ENCODE measurements around the gene CYP4Z1. TPM values are rescaled to one million over a fixed set of nuclear protein-coding genes. Genes with fewer than 3 reads are reported as not detected.
"Not testable (repeated sequence)": the region's sequence is repeated elsewhere in the genome, so short reads cannot be mapped to it uniquely, and the experiment has no call there.

Gene CYP4Z1
- total RNA-seq, 3 donors from 2014 or later = 16.2 to 26.5 (median 19.2) TPM

DNA sequence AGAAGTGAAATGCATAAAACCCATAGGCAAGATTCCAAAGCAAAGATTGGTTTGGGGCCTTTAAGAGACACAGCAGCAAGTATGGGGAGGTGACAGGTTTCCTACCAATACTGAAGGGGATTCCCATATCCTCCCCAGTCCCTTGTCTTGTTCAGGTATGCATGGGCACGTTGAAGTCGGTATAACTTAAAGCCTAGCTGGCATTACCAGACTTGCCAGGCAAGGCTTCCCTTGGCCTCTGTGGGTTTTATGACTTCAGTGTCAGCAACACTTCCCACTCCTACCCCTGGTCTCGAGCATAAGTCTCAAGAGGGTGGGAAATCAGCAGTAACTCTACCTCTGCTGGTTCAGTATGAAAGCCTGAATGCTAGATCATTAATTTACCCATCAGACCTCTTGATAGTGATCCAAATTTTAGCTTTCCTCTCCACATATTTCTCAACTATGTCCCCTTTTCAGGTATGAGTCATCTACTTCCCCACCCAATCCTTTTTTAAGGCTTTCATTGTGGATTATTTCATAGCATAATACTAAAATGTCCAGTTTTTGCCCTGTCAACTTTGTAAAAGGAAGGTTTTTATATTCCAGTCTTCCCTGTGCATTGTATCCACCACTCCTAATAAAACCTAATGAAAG is 36.7 kb upstream of the CYP4Z1 start:
- no peak for DNase-seq (ENCODE audit: low spot score in 2 of 2)
- H3K4me1 ChIP-seq = peaks cover 0 to 11% of the 10 kb centered on the region in 2 donors
- H3K36me3 ChIP-seq = no peaks in the 10 kb centered on the region
- peak overlapping the region in 1 of 2 donors; percentile 64 for H3K27ac ChIP-seq
- no peaks in the 10 kb centered on the region for H3K27me3 ChIP-seq
- no peak overlapping the region for H3K4me3 ChIP-seq
- TF ChIP-seq, protein P1, sequence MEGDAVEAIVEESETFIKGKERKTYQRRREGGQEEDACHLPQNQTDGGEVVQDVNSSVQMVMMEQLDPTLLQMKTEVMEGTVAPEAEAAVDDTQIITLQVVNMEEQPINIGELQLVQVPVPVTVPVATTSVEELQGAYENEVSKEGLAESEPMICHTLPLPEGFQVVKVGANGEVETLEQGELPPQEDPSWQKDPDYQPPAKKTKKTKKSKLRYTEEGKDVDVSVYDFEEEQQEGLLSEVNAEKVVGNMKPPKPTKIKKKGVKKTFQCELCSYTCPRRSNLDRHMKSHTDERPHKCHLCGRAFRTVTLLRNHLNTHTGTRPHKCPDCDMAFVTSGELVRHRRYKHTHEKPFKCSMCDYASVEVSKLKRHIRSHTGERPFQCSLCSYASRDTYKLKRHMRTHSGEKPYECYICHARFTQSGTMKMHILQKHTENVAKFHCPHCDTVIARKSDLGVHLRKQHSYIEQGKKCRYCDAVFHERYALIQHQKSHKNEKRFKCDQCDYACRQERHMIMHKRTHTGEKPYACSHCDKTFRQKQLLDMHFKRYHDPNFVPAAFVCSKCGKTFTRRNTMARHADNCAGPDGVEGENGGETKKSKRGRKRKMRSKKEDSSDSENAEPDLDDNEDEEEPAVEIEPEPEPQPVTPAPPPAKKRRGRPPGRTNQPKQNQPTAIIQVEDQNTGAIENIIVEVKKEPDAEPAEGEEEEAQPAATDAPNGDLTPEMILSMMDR (IDR thresholded peaks at IDR 0.05) = no peak
- no peak for TF ChIP-seq POLR2A (IDR thresholded peaks at IDR 0.05)
- TF ChIP-seq POLR2AphosphoS5 (IDR thresholded peaks at IDR 0.05) = no peak
- intact Hi-C loops (cut with DNase I; ENCODE audit: low total_unique reads) = no loop called here
- no peaks in the 10 kb centered on the region for H3K9me3 ChIP-seq

DNA sequence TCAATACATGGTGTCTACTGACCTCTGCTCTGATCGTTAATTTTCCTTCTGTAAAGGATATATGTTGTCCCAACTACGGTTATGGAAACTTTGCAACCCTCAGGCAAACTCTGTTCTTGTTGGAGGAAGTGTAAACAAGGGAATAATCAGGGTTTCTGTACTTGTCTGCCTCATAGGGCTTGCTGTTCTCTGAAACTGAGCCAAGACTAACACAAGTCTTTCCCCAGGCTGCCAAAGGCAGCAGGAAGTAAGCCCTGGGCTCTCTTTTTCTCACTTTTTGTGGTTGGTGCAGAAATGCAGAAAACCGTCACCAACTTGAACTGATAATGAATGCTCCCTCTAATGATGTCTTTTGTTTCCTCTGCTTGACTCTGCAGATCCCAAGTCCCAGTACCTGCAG is 36.0 kb upstream of the CYP4Z1 start:
- Histone ChIP-seq H3K36me3 (no peaks in the 10 kb centered on the region), H3K9me3 (no peaks in the 10 kb centered on the region), H3K4me3 (no peak overlapping the region), H3K4me1 (peaks cover 0 to 11% of the 10 kb centered on the region in 2 donors), H3K27ac (peak overlapping the region in 1 of 2 donors; percentile 64), H3K27me3 (no peaks in the 10 kb centered on the region)
- DNase-seq (ENCODE audit: low spot score in 2 of 2) = peak in 1 of 2 donors; percentile 39
- intact Hi-C loops (cut with DNase I; ENCODE audit: low total_unique reads) = no loop called here
- TF ChIP-seq, protein P1 (IDR thresholded peaks at IDR 0.05) = no peak
- TF ChIP-seq POLR2AphosphoS5 (IDR thresholded peaks at IDR 0.05) = no peak
- no peak for TF ChIP-seq POLR2A (IDR thresholded peaks at IDR 0.05)

DNA sequence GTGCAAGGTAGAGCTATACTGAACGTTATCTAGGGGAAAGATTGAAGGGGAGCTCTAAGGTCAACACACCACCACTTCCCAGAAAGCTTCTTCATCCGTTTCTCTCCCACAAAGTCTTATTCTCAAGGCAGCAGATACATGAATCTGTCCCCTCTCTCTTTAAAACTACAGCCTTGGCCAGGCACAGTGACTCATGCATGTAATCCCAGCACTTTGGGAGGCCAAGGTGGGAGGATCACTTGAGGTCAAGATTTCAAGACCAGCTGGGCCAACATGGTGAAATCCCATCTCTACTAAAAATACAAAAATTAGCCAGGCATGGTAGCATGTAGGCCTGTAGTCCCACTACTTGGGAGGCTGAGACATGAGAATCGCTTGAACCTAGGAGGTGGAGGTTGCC is 35.4 kb upstream of the CYP4Z1 start:
- peak overlapping the region in 1 of 2 donors; percentile 3 for H3K27ac ChIP-seq
- TF ChIP-seq POLR2AphosphoS5 (IDR thresholded peaks at IDR 0.05) (no peak), POLR2A (IDR thresholded peaks at IDR 0.05) (no peak)
- TF ChIP-seq, protein P1 (IDR thresholded peaks at IDR 0.05) = no peak

DNA sequence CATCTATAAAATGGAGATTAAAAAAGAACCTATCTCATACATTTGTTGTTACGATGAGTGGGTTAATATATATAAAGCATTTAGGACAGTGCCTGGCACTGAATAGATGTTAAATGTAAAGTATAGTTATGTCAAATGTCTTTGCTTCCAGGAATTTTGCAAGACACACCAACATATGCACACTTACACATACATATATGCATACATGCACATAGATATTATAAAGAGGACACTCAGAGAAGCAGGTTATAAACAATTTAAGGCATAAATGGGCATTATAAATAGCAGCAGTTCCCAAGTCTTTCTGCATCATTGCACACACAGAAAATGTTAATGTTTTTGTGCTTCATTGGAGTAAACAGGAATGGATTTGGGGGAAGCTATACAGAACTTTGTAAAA is 30.3 kb upstream of the CYP4Z1 start:
- no peak overlapping the region for H3K27ac ChIP-seq
- peaks cover 0 to 4% of the 10 kb centered on the region in 2 donors for H3K4me1 ChIP-seq
- intact Hi-C loops (cut with DNase I; ENCODE audit: low total_unique reads) = no loop called here
- no peaks in the 10 kb centered on the region for H3K36me3 ChIP-seq
- no peaks in the 10 kb centered on the region for H3K27me3 ChIP-seq
- no peak for TF ChIP-seq POLR2AphosphoS5 (IDR thresholded peaks at IDR 0.05)
- TF ChIP-seq, protein P1 (IDR thresholded peaks at IDR 0.05) = no peak
- no peak for TF ChIP-seq POLR2A (IDR thresholded peaks at IDR 0.05)
- no peak overlapping the region for H3K4me3 ChIP-seq
- no peak for DNase-seq (ENCODE audit: low spot score in 2 of 2)
- no peaks in the 10 kb centered on the region for H3K9me3 ChIP-seq

More for the DNA sequence above, 35.4 kb upstream of the CYP4Z1 start:
- no peak for DNase-seq (ENCODE audit: low spot score in 2 of 2)
- Histone ChIP-seq H3K4me3 (no peak overlapping the region), H3K36me3 (no peaks in the 10 kb centered on the region), H3K4me1 (peaks cover 0 to 11% of the 10 kb centered on the region in 2 donors), H3K27me3 (no peaks in the 10 kb centered on the region), H3K9me3 (no peaks in the 10 kb centered on the region)
- intact Hi-C loops (cut with DNase I; ENCODE audit: low total_unique reads) = no loop called here

DNA sequence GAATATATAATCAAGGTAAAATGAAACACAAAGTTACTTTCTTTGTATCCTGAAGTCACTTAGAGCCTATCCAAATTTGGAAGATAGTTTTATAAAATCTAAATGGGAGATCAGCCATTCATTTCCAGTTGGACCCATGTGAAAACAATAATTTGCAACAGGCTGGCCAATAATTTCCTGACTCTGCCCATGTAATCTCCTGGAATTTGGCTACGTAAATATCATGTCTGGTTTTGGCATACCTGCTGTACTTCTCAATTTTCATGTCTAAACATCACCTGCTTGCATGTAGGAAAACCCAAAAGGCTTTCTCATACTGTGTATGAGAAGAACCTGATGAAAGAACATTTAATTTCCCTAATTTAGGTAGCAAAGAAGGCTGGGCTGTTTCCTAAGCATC is 7.7 kb upstream of the CYP4Z1 start:
- H3K4me3 ChIP-seq = no peak overlapping the region
- no peaks in the 10 kb centered on the region for H3K36me3 ChIP-seq
- H3K27ac ChIP-seq = no peak overlapping the region
- no peaks in the 10 kb centered on the region for H3K4me1 ChIP-seq
- TF ChIP-seq, protein P1 (IDR thresholded peaks at IDR 0.05) = no peak
- TF ChIP-seq POLR2AphosphoS5 (IDR thresholded peaks at IDR 0.05) (no peak), POLR2A (IDR thresholded peaks at IDR 0.05) (no peak)
- intact Hi-C loops (cut with DNase I; ENCODE audit: low total_unique reads) = no loop called here
- peaks cover 0 to 5% of the 10 kb centered on the region in 2 donors for H3K9me3 ChIP-seq
- no peak for DNase-seq (ENCODE audit: low spot score in 2 of 2)
- no peaks in the 10 kb centered on the region for H3K27me3 ChIP-seq

DNA sequence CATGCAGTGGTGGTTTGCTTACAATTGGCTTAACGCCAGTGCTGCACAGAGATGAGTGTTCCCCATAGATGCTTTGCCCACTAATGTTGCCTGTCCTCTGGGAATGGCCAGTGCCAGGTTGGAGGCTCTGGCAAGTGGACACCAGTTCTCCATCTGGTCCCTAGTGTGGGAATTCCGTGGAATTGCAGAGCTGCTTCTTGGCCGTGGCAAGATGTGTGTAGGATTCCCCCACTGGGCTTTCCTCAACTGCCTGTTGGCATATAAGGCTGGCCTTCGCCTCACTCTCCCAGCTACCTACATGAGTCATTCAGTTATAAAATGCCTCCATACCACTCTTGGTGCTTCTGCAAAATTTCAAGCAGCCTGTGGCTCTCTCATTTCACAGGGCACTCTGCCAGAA is 2.0 kb downstream of the CYP4Z1 start:
- H3K27me3 ChIP-seq; H3K36me3 ChIP-seq; H3K27ac ChIP-seq; H3K4me1 ChIP-seq; H3K4me3 ChIP-seq; H3K9me3 ChIP-seq; intact Hi-C loops (cut with DNase I; ENCODE audit: low total_unique reads); DNase-seq (ENCODE audit: low spot score in 2 of 2): not testable (repeated sequence)

DNA sequence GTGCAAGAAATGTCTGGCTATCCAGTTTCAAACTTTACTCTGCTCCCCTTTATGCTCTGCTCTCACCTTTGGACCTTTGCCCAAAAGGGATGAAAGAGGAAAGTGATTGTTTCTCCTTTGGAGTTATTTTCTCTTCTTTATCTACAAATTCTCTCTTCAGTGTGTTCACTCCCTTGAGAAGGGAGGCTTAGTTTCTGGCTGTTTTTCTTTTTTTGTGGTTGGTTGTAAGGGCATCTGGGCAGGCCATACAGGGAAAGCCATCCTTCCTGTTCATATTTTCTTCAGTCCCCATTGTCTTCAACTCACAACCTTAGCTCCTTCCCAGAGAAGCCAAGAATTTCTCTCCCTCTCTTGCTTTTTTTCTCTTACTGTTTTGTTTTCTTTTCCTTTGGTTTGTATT is 2.5 kb downstream of the CYP4Z1 start:
- H3K4me1 ChIP-seq; H3K27me3 ChIP-seq; H3K9me3 ChIP-seq; intact Hi-C loops (cut with DNase I; ENCODE audit: low total_unique reads); H3K36me3 ChIP-seq; DNase-seq (ENCODE audit: low spot score in 2 of 2); H3K27ac ChIP-seq; H3K4me3 ChIP-seq: not testable (repeated sequence)
